CD4-positive, alpha-beta T cell treated with Interleukin-6 at 100 ng/mL for 8 hours (primary cell): ENCODE results near the gene CPZ.
"Not testable (repeated sequence)": the region's sequence is repeated elsewhere in the genome, so short reads cannot be mapped to it uniquely, and the experiment has no call there.

ENCODE experiments used
- DNase-seq: peaks from one replicate; pipeline ENCODE4 v3.0.0-alpha.2; 2020; ENCODE audit warnings: mixed read lengths, low spot score

The CPZ gene

DNA sequence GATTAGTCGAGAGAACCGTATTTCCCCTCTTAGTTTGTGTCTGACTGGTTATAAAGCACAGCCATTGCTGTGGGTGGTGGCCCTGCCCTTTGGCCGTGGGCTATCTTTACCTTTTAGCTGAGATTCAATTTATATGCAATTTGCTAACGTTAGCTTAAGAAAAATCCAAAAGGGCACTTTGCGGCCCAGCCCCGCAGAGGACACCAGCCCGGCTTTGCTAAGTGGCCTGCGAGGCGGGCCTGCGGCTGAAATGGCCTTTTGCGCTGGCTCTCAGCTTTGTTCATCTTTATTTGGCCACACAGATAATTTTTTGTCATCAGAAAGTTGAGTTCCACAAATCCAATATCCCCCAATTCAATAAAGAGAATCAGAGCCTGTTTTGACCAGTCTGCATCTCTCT is 48.3 kb downstream of the CPZ start:
- no peak for DNase-seq

DNA sequence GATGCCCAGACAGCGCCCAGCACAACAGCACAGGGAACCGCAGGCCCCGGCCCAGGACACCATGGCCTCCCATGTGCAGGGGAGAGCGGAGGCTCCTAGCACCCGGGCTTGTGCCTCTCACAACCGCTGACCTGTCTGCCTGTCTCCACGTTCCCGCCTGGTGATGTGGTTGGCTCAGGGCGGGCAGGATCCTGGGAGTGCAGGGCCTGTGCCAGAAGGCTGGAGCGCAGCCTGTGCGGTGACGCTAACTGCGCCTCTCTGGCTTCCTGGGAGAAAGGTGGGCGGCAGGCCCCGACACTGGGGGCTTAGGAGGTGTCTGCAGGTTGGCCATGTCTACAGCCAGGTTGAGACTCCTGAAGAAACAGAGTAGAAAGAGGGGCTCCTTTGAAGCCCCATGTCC is 48.7 kb downstream of the CPZ start:
- DNase-seq: no peak

DNA sequence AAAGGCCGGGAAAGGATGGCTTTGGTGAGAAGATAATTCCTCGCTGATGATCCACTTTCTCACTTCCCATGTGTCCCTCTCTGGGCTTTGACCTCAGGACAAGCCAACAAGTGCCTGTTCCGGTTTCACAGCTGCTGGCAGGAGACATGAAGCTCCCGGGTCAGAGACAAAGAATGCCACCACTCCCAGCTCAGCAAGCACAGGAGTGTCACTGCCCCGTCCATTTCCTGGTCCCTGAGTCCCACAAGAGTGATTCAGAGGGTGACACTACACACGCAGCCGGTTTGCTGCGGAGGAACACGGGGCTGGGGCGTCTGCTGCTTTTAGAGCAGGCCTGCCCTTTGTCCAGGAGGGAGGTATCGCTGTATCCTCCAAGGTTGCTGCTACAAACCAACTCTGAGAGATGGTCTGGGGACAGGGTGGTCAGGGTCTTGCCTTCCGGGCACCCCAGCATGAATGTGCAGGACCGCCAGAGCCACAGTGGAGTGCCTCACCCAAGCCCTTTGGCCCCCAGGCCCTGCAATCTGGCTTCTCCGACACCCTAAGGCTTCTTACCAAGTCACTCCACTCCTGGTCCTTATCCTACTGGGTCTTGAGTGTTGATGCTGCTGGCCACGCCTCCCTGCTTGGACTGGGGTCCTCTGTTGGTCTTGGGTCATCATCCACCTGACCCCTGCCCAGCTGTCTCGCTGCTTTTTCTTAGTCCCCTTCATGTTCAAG is 49.5 kb downstream of the CPZ start:
- no peak for DNase-seq

DNA sequence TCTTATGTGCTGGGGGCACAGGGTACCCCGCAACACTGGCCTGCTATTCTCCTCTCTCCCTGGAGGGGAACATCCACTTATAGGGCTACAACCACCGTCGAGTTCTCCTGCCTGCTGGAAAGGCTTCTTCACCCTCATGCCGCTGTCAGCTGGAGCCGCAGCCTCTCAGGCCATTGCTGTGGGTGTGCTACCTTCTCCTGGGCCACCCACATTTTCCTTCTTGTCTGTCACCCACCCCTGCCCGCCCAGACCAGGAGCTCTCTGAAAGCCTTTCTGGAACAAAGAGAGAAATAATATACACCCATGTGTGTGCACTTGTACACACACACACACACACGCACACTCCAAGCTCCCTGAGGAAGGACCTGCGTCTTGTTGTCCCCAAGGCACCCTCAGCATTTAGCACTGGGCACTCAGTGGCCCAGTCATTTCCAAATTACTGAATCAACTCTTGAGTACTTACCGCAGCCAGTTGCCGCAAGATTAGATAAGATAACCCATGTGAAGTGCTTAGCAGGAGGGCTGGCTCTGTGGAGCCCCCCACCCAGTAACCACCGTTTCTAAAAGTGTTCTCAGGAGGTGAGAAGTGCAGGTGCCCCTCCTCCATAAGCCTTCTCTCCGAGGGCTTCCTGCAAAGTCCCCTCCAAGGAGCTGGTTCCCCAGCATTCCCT is 50.2 kb downstream of the CPZ start:
- DNase-seq: no peak

DNA sequence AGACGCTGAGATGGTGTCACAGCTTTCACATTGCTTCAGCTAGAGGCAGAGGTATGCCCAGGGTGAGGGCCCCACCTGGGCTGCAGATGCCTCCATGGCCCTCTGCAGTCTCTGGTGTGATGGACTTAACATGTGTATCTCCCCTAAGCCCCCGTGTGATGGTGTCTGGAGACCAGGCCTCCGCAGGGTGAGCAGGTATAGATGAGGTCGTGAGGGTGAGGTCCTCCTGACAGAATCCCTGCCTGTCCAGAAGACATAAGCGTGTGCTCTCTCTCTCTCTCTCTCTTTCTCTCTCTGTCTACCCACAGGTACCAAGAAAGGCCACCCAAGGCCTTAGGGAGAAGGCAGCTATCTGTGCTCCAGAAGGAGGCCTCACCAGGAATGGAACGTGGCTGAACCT is 50.9 kb downstream of the CPZ start:
- no peak for DNase-seq

DNA sequence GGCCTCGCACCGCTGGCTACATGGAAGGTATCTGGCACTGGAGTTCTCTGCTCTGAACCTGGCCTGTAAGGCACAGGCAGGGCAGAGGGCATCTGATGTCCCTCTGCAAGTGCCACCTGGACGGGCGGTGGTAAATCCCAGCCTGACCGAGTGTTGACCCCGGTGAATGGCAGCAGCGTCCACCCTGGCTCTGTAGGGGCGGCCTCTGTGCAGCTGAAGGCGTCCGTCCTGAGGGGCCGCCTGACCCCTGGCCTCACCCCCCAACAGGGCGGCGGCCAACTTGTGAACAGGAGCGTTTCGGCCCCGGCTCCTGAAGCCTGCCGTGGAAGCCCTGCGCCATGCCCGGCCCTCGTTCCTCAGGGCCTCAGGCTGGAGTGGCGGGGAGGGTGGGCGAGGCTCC is 51.4 kb downstream of the CPZ start:
- DNase-seq: no peak

DNA sequence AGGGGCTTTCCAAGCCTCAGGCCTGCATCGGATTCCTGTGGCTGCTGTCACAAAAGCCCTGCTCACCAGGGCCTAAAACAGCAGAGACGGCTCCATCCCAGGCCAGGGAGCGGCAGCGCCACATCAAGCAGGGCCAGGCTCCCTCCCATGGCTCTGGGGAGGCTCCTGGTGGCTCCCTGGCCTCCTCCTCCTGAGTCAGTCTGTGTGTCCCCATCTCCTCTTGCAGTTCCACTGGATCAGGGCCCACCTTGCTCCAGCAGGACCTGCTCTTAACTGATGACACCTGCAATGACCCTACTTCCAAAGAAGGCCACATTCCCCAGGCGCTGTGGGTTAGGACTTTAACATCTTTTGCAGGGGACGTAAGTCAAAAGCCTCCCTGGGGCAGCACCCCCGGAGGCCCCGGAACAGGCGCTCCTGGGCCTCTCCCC is 51.9 kb downstream of the CPZ start:
- no peak for DNase-seq

DNA sequence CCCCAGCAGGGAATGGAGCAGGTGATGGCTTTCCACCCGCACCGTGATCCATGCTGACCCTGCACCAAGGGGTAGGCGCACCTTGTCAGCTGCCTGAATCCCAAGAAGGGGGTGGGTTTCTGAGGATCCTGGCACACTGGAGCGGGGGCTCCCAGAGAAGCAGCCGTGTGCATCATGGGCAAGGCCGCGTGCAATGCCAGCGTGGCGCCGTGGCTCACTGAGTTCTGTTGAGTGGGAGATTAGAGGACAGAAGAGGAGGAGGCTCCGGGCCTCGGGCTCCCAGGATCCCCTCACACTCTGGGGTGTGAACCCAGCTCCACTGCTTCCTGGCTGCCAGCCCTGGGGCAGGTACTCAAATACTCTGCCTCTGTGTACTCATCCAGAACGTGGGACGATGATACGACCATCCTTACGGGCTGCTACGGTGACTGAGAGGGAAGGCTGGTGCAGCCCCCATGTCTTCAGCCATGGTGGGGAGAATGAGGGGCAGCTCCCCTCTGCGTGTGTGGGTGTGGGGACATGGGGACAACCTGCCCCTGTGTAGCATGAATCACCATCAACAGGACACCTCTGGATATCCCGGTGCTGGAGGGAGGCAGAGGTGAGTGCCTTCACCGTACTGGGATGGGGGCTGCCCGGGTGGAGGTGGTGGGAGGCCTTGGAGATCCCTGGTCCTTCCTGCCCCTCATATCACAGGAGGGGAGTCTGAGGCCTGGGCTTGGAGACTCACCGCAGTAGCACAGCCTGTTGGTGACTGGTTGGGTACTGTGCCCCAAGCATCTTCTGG is 52.6 kb downstream of the CPZ start:
- DNase-seq: no peak

DNA sequence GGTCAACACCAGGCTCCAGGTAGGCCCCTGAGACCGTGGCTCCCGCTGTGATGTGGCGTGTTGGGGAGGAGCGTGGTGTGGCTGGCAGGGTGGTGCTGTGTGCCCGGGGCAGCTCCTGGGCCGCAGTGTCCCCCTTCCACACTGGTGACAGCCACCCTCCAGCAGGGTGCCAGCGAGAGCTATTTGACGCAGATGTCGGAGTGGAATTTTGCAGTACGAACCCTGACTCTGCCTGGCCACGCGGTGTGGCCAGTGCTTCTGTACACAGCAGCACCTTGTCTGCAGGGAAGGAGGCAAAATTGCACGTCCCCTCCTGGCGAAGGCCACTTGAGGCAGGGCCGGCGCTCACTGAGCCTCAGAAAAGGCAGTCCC is 53.2 kb downstream of the CPZ start:
- DNase-seq: no peak

DNA sequence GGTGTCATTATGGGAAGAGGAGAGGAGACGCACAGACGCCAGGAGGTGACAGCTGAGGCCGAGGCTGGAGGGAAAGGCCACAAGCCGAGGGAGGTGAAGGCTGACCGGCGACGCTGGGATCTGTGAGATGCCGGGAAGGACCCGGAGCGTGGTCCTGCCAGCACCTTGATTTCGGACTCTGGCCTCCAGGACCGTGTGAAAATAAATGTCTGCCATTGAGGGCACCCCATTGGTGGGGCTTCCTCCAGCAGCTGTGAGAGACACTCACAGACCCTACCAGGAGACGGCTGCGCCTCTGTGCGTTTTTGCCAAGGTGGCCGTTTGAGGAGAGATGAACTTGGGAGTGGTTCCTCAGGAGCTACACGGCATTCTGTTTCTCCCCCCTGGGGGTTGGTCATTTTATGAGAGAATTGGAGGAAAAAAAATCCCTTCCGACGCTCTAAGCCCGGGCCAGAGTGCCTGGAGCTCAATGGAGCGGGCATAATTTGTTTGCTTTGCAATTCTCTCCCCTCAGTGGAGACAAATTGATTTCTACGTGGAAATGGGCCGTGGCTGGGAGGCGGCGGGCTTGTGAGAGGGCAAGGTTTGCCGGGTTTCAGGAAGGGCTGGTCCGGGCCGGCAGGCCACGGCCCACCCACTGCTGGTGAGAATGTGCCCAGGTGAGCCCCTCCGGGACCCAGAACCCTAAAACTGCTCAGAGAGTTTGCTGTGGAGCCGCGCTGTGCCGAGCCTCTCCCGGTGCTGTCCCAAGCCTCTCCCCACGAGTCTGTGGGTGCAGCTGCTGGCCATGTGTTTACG is 53.9 kb downstream of the CPZ start:
- no peak for DNase-seq

DNA sequence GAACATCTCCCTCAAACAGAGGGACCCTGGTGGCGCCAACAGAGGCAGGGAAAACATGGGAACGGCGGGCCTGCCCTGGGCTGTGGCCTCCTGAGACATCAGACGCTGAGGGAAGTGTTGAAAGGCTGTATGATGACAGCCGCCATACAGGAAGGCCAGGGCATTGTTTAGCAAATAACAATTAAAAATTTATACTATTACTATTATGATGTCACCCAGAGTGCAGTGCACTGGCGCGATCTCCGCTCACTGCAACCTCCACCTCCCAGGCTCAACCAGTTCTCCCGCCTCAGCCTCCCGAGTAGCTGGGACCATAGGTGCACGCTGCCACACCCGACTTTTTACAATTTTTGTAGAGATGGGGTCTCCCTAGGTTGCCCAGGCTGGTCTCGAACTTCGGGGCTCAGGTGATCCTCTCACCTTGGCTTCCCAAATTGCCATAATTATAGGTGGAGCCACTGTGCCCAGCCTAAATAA is 54.6 kb downstream of the CPZ start:
- no peak for DNase-seq

DNA sequence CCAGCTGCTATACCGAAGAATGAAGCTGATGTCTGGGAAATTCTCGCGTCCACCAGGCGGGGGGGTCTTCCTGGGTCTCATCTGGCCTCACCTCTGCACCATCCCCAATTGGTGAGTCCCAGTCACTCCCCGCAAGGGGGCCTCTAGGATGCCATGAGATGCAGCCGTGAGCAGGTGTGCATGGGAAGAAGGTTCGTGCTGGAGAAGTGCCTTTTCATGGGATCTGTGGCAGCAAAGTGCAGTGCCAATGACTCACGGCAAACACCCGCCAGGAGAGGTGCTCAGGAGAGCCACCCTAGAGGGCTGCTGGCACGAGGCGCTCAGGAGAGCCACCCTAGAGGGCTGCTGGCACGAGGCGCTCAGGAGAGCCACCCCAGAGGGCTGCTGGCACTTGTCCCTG is 55.1 kb downstream of the CPZ start:
- no peak for DNase-seq

DNA sequence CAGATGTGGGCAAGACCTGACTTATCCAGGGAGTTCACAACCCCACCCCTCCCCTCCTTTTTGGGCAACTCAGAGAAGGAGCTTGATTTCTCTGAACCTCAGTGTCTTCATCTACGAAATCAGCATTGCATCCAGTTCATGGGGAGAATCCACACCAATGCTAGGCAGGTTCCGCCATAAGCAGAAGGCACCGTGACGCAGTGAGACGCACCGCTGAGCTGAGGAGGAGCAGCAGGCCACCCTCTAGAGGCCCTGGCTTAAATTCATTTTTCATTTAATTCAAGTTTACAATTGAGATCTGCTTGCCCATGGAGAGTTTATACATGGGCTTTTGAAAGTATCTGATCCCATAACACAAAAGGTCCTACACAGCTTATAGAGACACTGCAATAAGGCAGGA is 55.7 kb downstream of the CPZ start:
- no peak for DNase-seq

DNA sequence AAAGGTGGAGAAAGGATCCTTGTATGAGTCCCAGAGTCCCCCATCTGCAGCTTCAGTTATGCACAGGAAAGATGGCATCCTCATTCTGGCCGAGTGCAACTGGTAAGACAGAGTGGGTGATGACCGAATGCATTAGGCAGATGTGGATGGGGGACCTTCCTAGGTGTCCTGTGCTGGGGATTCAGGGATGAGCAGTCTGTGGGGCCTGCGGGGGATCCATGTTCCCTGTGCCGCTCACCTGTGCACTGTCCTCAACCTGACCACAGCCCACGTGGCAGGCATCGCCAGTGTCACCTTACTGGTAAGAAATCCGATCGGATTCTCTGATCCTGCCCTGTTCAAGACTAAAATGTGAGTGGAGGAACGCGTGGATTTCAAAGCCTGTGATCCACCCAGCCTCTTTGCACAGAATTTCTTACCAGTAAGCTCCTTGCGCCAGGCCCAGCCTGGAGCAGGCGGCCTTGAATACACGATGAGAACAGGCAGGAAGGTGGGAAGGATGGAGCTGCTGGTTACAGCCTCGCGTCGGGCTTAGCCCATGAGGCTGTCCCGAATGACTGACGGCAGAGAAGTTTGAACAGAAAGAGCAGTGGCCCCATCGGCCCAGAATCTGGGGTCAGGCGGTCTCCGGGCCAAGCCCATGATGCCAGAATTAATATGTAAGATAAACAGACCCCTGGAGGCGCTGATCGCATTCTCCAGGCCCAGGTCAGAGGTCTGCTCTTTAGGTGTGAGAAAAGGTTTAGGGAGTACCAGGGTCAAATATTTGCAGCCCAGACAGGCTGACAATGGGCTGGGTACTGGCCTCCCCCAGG is 56.5 kb downstream of the CPZ start:
- DNase-seq: no peak

DNA sequence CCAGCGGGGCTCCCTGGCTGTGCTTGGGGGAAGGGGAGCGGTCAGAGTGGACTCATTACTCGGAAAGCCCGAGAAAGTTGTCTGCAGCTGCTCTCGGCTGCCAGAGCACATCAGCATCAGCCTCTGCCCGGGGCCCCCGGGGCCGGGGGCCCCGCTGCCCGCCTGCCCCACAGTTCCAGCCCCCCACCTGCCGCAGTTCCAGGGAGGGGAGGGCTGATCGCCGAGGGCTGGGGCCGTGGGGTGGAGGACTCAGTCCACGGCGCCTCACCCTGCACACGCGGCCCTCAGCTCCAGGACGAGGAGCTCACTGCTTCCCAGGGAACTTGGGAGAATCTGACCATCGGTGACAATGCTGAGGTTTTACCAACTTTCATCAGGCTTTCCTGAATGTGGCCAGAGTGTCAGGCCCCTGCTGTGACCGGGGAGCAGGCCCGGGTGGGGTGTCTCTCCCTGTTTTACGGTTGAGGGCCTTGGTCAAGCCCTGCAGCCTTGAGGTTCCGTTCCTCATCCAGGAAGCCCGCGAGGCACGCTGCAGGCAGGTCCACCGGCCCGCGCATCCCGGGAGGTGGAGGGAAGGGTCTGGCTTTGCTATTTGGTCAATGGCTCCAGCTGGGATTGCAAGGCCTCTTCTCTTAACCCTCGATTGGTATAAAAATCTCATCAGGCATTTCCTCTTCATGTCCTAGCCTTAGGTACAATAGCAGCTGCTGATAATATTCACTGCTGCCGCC is 57.2 kb downstream of the CPZ start:
- no peak for DNase-seq

DNA sequence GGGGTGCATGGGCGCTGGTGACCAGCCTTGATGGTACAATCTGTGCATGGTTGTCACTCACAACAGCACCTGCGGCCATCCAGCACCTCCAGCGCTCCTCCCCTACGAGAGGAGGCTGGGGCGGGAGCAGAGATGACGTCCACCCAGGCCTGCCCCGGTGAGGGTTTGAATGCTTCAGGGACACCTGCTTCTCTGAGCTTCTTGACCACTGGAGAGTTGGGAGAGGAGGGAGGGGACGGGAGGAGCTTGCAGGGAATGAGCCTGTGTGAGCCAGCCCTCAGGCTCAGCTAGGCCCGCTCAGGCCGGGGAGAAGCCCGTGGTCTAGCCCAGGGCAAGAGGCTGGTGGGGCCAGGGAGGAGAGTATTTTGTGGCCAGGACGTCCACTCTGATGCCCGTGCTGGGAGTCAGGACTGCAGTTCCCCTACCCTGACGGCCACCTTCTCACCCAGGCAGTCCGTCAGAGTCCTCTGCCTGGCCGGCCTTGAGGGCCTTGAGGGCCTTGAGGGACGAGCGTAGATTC is 59.2 kb downstream of the CPZ start:
- no peak for DNase-seq

DNA sequence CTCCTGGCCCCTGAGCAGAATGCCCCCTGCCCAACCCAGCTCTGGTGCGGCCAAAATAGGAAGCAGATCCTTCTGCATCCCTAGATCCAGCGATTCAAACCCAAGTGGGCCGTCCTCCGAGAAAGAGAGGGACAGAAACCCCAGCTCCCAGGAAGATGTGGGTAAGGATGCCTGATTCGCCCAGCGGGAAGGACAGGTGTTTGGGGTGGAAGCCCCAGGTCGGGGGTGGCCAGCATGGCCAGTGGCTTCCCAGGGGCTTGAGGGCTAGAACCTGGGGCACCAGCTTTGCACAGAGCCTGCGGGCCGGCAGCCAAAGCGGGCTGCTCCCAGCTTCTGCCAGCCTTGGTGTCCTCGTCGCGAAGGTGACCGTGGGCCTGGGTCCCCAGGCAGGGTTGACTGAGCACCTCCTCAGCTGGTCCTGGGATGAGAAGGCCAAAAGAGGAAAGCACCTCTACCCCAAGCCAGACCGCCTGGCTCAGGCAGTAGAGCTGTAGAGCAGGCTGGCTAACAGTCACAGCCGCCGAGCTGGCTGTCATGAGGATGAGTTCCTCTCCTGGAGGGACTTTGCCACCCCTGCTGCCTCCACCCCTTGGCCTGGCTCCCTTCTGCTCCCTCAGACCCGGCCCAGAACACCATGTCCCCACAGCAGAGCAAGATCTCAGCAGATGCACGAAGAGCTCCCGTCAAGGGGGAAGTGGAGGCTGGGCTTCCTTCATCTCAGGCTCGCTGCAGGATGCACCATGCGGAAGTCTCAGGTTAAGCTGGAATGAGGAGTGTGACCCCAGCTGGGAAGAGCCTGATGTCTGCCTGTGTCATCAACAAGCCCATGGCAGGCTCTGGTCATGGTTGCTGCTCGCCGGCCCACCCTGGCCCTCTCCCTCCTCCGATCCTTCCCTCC is 59.9 kb downstream of the CPZ start:
- DNase-seq: no peak

DNA sequence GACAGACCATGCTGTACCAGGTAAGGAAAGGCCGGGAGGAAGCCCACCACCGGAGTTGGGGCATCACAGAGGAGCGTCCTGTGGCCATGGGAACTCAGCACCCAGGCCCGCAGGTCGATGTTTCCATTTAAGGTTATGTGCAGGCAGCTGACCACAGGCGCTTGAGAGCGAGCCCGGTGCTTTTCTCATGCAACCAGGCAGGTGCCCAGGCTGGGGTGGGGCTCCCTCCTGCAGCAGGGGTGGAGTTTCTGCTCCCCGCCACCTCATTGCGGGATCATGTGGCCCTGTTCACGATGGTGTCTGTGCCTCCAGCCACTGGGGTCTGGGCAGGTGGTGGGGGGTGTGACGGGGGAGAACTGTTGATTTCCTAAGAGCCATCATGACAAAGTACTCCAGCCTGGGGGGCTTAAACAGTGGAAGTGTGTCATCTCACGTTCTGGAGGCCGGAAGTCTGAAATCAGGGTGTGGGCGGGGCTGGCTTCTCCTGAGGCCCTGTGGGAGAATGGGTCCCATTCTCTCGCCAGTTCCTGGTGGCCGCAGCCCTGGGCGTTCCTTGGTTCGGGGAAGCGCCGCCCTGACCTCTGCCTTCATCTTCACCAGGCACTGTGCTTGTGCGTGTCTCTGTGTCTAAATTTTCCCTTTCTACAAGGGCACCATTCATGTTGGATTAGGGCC is 60.9 kb downstream of the CPZ start:
- DNase-seq: no peak

DNA sequence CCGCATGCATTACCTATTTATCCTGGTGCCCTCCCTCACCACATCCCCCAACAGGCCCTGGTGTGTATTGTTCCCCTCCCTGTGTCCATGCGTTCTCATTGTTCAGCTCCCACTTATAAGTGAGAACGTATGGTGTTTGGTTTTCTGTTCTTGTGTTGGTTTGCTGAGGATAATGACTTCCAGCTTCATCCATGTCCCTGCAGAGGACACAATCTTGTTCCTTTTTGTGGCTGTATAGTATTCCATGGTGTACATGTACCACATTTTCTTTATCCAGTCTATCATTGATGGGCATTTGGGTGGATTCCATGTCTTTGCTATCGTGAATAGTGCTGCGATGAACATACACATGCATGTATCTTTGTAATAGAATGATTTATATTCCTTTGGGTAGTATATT is 61.6 kb downstream of the CPZ start:
- not testable (repeated sequence) for DNase-seq
